HG03558 (cell line): ENCODE measurements around the gene COL6A6.

Source experiments
- ATAC-seq: cut with Tn5 transposase; IDR thresholded peaks from one replicate; pipeline ENCODE4 v1.9.1; 2021; ENCODE audit warnings: moderate number of reproducible peaks; ENCODE audit not compliant: unreplicated experiment; ENCODE audit errors: extremely low read depth

Gene COL6A6, protein sequence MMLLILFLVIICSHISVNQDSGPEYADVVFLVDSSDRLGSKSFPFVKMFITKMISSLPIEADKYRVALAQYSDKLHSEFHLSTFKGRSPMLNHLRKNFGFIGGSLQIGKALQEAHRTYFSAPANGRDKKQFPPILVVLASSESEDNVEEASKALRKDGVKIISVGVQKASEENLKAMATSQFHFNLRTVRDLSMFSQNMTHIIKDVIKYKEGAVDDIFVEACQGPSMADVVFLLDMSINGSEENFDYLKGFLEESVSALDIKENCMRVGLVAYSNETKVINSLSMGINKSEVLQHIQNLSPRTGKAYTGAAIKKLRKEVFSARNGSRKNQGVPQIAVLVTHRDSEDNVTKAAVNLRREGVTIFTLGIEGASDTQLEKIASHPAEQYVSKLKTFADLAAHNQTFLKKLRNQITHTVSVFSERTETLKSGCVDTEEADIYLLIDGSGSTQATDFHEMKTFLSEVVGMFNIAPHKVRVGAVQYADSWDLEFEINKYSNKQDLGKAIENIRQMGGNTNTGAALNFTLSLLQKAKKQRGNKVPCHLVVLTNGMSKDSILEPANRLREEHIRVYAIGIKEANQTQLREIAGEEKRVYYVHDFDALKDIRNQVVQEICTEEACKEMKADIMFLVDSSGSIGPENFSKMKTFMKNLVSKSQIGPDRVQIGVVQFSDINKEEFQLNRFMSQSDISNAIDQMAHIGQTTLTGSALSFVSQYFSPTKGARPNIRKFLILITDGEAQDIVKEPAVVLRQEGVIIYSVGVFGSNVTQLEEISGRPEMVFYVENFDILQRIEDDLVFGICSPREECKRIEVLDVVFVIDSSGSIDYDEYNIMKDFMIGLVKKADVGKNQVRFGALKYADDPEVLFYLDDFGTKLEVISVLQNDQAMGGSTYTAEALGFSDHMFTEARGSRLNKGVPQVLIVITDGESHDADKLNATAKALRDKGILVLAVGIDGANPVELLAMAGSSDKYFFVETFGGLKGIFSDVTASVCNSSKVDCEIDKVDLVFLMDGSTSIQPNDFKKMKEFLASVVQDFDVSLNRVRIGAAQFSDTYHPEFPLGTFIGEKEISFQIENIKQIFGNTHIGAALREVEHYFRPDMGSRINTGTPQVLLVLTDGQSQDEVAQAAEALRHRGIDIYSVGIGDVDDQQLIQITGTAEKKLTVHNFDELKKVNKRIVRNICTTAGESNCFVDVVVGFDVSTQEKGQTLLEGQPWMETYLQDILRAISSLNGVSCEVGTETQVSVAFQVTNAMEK (N-terminal part only)

DNA sequence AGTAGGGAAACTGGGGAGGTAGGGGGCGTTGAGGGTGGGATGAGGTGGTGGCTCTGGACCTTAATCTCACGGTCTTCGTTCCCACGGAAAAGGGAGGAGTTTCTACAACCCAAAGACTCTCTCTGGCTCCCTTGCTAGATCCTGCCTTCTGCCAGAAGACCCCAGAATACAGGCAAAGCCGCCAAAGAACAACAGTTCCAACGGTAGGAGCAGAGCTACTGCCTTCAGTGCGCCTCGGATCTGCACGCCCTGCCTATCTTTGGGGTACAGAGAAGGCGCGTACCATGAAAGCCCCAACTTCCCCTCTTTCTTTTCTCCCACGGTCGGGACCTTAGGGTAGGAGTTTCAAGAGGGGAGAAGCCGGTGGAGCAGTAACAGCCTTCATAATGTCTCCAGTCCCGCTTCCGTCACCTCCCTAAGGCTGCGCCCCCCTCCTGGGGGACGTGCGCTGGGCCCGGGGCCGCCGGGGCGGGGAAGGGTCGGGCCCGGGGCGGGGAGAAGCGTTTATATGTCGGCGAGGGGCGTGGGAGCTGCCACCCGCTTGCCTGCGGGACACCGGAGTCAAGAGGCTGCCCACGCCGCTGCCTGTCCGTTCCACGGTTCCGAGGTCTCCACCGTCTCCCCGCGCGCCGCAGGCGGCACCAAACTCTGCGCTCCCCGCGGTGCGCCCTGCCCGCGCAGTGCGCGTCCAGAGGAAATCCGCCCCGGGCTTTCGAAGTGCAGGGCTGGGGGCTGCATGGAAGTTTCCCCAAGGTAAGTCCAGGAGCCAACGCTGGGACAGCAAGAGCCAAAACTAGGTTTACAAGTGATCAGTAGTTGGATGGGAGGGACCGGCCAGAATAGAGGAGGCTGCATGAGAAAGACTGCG is at the start of gene COL6A6:
Gene COL6A6 (plus strand): TSS at position 533 of the 868 bp plus-strand sequence. CDS start 43,188 bp downstream, outside the sequence.
- no peak for ATAC-seq

DNA sequence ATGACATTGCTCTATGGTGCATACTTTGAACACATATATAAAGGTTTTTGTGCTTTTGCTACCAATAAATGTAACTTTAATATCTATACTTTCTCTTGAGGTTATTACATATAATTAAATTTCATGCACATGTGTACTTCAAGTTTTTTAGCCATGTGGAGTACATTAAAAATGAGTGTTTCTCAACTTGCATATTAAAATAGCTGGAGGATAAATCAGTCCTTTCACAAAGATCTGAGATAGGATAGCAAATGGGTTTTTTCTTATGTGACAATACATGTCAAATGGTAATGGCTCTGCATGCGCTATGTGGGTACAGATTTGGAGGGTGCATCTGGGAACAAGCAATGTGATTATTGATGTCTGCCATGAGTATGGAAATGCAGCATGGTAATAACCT is 48.7 kb upstream of the COL6A6 start:
- ATAC-seq: no peak

DNA sequence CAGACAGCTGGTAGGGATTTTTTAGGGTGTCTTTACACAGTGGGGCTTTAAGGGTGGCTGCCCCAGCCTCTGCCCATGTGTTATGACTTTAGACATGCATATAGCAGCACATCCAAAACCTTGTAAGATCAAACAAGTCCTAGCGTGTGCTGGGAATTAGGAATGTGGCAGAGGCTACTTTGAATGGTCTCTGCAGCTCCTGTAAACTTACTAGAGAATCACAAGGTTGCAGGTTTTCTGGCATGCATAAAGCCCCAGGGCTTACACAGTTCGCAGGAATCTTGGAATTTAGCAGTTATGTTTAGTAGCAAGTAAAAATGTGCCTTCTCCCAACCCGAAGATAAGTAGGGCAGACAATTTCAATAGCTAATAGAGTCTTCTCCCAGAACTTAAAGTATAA is 46.9 kb upstream of the COL6A6 start:
- ATAC-seq: no peak

DNA sequence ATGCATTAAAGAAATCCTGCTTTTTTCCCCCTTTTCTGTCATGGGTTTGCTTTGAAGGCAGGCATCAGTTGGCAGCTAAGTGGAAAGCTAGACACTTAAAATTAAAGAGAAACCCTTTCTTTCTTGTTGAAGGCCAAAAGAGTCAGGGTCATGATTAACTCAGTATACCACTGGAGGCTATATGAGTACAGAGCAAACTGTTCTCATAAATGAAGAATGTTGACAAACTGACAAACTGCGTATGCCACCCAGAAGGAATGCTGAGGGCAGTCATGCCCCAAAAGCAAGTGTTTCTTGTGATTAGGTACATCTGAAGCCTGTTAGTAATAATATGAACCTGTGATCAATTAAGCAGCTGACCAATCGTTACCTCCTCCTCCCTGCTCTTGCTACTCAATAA is 43.6 kb upstream of the COL6A6 start:
- ATAC-seq: no peak

DNA sequence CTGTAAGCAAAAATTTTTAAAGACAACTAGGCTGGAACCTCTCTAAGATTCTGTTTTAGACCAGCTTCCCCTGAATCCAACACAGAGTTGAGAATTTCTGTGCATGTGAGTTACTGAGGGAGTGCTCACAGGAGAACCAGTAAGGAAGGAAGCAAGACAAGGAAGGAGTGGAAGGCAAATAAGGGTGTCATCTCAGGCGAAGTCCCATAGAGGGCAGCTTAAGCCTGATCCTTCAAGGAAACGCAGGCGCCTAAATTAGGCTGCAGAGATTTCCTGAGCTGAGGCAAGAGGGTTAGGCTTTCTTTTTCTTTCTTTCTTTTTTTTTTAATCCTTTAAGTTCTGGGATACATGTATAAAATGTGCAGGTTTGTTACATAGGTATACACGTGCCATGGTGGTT is 36.2 kb upstream of the COL6A6 start:
- ATAC-seq: no peak

DNA sequence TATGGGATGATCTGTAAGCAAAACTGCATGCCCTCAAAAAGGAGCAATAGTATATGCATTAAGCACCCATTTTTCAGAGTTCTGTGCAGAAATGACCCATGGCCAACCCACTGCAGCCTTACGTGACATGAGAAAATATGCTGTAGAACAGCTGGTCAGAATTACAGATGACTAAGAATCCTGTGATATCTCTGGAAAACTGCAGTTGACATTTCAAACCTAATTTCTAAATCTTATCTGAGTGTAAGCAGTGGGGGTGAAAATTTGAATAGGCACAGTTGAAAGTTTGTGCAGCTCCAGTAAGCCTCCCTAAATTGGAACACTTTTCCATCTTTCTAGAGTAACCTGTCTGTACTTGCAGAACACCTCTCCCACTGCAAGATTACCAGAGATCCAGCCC is 28.7 kb upstream of the COL6A6 start:
- no peak for ATAC-seq

DNA sequence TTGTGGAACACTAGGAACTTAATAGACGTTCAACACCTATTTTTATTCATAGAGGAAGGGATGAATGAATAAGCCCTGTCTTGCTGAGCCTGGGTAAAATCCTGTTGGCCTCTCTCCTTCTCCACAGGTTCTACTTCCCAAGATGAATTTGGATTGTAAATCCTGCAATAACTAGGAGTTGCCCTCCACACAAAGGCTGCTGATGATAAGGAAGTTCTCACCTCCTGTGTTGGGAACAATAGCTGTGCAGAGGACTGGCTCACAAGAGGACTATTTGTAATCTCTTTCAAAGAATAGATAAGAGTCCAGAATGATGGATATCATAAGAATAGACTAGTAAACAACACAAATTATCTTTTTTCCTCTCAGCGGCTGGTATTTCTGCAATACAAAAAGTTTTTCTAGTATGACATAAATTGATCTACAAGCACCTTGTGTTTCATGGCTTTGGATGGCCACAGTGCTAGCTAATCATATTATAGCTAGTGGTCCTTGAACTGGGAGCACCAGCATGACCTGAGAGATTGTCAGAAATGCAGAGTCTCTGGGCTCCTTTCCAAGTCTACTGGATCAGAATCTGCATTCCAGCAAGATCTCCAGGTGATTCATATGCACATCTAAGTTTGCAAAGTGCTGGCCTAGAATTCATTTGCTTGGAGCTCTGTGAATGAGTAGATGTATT is 28.1 kb upstream of the COL6A6 start:
- ATAC-seq: no peak

DNA sequence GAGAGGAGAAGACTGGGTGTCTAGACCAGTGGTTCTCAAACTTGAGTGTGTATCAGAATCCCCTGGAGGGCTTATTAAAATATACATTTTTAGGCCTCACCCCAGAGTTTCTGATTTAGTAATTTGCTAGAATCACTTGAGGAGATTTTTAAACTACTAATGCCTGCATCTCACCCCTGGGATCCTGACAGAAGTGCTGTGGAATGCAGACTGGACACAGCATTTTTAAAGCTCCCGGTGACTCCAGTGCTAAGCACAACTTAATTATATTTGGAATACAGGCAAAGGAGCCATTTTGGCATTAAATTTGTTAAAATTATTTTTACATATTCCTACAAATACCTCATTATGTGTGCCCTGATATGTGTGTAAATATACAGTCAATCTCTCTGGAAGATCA is 26.7 kb upstream of the COL6A6 start:
- ATAC-seq: no peak

DNA sequence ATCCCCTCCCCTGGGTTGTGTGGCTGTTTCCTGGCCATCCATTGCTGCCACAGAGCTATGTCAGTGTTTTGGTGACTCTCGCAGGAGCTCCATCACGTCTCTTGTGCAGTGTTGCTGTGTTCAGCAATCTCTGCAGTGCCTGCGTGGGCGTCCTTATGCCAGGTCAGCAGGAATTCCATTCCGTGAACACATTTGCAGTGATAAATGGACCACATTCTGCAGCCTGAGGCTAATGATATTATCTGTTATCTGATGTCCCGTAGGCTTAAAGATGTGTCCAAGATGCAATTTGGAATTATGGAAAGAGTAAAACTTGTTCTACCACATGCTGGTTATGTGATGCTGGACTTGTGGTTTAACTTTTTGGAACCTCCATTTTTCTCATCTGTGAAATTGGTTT is 25.5 kb upstream of the COL6A6 start:
- ATAC-seq: no peak

DNA sequence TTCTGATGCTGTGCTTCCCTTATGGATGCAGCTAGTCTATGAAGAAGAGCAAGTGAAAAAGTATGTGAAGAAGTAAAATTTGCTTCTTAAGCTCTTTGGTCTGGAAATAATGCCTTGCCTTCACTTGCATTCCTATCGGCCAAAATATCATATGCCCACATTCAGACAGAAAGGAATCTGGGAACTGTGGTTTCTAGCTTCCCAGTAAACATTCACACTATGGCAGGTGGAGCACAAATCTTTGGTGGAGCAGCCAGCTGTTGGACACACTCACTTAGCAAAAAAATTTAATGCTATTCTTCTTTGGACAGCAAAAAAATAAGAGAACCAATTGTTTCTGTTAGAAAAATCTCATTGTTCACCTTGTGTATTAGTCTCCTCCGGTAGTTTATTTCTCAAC is 12.3 kb upstream of the COL6A6 start:
- no peak for ATAC-seq

DNA sequence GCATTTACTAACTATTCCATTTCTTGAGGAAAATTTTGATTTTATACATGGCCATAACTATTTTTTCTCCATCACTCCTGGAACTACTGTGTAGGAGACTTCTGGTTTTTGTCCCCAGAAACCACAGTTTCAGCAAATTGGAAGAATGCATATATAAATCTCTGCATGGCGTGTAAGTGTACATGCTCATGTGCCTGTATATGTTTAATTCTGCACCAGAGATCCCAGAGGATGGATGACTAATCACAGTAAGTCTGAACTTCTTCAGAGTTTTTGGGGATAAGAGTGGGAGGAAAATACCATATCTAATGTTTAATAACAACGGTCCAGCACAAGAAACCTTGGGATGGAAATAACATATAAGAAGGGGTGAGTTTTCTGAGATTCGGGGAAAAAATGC is 10.9 kb upstream of the COL6A6 start:
- no peak for ATAC-seq

DNA sequence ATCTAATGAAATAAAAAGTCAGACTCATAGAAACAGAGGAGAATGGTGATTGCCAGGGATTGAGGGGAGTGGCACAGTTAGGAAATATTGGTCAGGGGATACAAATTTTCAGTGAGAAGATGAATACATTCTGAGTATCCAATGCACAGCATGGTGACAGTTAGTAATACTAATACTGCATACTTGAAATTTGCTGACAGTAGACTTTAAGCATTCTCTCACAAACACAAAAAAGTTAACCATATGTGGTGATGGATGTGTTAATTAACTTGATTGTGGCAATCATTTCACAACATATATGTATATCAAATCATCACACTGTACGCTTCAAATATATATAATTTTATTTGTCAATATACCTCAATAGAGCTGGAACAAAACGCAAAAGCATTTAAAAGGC is 9.2 kb upstream of the COL6A6 start:
- ATAC-seq: no peak

DNA sequence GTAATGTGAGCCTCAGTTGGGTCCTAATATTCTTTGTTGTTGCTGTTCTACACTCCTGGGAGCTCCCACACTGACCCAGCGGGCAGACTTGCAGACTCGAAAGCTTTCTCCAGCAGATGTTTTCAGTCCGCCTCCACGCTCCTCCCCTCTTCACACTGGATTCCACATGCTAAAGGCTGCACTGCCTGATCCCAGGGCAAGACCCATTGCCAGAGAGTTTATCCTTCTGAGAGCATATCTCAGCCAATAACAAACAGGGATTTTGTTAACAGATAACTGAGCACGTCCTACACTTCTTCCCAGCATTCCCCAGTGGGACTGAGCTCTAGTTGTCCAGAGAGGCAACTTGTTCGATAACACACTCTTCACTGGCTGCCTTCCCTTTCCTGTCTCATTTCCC is 8.0 kb upstream of the COL6A6 start:
- ATAC-seq: no peak

DNA sequence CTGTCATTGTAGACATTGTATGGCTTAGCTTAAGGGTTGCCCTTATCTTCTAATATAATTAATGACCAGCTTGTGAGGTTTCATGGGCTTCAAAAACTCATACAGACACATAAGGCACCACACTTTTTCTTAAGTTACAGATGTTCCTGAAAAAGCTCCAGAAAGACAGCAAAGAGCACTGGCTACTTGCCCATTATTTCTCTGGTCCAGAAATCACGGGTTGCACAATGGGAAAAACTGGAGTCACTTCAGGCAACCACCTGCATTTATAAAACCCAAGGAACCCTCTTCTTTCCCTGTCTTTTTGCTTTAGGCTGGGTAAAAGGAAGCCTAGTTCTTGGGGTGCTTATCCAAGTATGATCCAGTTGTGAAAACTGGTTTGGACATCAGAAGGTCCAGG is 2.3 kb upstream of the COL6A6 start:
- ATAC-seq: no peak

DNA sequence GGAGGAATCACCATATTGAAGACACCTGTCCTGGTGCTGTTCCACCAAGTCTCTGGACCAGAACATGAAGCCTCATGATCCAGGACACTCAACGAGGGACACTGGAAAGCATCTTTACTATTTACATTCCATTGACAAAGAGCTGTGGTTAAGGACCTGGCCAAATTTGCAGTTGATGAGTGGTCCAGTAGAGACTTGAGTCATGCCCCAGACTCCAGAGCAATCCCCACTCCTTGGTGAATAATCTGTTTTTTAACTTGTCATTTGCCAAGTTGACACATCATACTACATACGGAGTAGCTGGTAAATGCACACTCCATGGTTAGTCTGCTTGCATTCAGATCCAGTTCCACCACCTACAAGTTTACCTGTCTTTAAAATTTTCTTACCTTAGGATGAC is 1.2 kb upstream of the COL6A6 start:
- ATAC-seq: no peak

DNA sequence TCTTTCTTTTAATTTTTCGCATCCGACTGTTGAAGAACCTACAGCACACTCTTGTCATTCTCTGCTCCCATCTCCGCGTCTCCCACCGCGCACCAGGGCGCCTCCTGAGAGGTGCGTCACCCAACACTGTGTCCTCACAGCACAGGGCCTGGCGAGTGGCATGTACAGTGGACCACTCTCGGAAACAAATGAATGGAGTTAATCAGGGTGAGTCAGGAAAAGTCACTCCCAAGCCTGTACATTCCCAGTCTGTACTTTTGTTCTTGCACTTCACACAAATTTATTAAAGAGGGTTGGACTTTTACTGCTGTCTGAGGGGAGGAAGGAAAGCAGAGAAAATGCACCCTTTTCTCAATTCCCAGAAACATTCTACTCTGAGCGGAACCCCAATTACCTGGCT is 625 bp downstream of the COL6A6 start:
- no peak for ATAC-seq

DNA sequence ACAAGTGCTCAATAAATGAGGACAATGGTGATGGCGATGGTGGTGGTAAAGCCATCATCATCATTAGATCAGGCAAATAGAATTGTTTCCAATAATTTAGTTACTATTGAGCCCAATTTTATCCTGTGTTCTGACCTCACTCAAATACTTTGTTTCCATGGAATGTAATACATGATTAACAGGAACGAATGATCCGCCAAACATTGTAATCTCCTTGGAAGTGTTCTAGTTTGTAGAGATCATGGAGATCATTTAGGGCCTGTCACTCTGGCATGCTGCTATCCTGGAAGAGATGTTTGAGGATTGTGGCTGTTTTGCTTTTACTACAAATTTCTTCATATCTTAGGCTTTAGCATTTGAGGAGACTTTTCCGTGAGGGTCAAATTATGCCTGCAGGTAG is 2.8 kb downstream of the COL6A6 start:
- no peak for ATAC-seq

DNA sequence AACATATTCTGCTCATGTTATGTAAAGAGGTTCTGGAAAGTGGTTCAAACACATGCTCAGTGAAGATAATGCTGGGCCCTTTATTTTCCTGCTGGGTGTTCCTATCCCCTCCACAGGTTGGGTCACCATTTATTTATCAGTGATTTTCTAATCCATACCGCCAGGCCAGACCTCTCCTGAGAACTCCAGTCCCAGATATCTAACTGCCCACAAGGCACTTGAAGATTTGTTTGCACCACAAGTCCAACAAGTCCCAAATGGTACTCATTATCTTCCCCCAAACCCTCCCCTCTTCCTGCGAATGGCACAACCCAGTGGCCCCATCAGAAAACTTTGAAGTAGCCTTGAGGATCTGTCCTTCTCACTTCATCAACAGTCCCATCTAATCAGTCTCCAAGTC is 5.4 kb downstream of the COL6A6 start:
- no peak for ATAC-seq

DNA sequence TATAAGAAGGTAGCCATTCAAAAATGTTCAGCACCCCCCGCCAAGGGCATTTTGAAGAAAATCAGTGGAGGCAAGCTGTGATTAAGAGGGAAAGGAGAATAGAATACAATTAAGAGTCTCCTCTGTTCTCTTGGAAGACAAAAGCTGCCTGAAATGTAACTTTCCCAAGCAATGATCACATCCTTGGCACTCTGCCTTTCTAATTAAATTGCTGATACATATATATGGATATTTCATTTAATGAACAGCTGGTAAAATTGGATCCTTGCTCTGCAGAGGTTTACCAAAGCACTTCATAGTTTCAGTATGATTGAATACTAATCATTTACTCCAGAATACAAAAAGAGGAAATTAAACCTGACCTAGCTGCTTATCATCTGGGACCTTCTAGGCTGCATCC is 10.4 kb downstream of the COL6A6 start:
- ATAC-seq: no peak
